SKM-1 treated with dmso at 0.1 percent for 144 hours (cell line): ENCODE results near the gene DLG5.
"Not testable (repeated sequence)": the region's sequence is repeated elsewhere in the genome, so short reads cannot be mapped to it uniquely, and the experiment has no call there.

Experiments used
- DNase-seq: peaks from one replicate; lab custom pipeline; 2025; ENCODE audit not compliant: unreplicated experiment; lab: John Stamatoyannopoulos, UW

Gene DLG5

DNA sequence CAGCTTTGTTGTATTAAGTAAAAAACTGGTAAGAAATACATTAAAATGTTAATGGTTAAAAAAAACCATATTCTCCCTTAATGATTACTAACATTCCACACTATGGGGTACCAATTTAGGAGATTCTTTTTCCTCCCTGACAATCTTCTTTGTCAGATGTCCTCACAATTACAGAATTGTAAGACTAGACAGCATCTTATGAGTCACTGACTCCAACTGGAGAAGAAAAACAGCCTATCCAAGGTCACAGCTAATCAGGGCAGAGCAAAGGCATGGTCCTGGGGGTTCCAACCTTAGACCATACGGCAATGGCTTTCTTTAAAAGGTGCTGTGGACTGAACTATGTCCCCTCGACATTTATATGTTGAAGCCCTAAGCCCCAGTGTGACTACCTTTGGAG, 127.6 kb downstream of the DLG5 start:
- DNase-seq: no peak

DNA sequence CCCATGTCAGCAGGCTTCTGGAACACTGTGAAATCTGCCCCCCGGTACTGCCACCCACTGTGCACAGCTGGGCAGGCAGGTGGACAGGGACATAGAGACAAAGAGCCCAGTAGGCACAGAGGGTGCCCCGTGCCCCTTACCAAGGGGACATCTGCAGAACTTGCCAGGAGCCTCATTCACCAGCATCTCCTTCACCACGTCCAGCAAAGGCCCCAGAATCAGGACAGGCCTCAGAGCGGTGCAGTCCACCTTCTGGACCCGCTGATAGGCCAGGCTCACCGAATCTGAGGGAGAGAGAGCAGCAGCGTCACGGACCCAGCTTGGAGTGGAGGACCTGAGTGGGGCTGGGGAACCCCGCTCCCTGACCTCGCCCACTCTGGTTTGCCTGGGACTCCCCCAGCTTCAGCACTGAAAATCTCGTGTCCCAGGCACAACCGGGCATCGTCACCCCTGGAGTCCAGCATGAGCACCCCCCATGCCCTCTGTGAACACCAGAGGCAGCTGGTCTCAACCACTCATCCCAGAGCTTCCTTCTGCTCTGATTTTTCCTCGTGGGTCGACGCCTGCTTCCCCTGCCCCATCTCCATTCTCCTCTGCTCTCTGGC, 130.1 kb downstream of the DLG5 start:
- no peak for DNase-seq

DNA sequence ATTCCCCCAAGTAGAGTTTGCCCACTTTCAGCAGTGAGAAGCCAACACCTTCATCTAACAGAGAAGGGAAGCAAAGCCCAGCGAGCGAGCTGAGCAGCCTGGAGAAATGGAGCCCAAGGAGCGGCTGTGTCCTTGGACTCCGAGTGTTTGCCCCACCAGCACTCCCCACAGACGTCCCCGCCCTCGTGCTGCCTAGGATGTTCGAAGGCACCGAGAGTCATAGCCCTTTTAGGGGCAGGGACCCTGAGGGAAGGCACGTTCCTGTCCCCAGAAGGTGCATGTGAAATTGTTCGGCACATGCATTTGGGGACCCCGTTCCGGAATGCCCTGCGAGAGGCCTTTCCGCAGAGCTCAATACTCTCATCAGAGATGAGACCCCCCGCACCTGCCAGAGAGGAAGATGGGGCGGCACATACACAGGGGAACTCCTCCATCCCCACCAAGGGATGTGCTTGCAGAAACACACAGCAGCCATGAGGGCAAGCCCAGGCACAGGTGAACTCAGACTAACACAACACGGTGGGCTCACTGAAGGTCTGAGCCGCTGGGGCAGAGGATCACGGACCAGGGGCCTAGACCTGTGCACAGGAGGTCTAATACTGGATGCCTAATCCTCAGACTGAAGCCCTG, 131.0 kb downstream of the DLG5 start:
- DNase-seq: no peak

DNA sequence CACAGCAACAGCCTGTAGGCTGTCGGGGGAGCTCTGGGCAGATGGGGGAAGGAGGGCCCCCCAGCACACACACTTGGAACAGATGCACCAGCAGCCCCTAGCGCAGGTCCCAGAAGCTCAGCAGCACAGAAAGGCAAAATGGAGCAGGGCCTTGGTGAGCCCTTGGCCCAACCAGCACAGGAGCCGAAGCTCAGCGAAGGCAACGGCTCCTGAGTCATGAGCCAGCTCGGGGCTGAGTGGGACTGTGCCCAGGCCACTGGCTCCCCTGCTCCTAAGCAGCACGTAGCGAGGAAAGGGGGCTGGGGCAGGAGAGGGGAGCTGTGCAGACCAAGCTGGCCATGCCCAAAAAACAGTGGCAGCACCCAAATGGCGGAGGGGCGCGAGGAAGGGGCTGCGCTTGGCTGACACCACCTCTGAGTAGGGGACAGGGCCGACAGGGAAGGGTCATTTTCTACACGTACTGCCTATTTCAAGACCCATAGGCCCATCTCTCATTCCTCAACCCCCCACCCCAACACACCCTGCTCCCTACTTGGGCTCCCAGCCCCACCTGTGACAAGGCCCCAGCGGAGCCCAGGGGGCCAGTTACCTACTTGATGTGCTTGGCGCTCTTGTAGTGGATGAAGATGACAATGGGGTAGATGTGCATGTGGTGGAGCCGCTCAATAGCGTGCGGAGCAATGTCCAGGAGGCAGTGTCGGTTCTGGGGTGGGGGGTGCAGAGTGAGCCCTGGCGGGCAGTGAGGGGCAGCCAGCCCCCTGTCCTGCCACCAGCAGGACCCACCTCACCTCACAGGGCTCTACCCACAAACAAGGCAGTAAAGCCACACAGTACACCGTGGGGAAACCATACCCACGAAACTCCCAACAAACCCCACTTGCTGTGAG, 132.1 kb downstream of the DLG5 start:
- DNase-seq: no peak

DNA sequence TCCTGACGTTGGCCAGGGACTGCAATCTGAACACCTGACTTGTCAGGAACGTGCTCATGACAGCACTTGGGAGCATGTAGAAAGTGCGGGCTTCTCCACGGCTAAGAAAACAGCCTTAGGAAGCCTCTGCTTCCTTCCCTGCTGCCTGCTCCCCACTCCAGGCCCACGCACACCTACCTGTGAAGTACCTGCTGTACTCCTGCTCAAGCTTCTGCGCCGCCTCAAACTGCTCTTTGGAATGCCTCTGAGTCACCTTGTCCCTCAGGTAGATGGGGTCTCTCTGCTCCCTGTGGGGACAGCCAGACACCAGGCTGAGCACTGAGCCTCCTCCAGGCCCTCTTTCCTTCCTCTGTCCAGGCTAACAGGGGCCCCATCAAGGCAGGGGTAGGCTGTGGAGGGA, 132.7 kb downstream of the DLG5 start:
- no peak for DNase-seq

DNA sequence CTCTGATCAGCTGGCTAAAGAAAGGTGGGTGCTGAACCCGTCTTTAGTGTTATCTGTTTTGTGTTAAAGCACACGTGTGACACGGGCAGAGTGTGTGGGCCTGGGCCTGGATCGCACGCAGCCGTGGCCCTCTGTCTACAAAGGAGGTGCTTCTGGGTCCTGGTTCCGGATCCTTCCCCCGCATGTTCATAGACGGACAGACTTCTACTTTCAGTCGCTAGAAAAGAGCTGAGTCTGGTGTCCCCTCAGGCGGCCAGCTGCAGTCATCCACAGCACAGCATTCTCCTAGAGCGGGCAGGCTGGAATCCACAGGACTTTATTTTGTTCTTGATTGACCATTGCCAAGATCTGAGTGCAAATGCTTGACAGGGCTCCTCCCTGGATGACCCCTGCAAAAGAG, 134.4 kb downstream of the DLG5 start:
- DNase-seq: no peak

DNA sequence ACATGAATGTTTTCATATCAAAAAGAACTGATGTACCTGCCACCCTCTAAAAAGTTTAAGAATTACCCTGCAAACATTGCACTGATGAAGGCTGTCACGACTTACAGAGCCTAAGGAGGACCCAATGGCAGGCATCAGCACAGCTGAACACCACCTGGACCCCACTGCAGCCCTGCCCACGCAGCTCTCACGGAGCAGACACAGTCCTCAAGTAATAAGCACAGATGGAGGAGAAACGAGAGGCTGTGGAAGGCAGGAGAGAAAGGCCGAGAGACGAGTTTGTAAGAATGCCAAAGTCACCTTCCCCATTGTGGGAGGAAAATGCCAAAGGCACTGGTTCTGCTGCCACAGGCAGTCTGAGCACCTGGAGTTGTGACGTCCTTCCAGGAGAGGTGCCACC, 135.0 kb downstream of the DLG5 start:
- DNase-seq: no peak

DNA sequence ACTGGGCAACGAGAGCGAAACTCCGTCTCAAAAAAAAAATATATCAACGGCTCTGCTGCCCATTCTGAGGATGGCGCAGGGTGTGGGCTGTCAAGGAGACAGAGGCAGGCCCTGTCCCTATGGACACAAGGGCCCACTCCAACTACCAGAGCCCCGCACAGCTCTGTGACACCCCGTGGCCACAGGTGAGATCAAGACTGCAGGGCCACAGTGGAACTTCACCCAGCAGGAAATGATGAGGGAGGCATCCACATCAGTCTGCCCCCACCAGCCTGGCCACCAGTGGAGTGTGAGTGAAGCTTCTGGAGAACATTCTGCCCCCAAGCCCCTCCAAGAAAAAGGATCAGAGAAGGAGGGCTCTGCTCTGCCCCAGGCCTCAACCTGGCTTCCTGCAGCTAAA, 136.7 kb downstream of the DLG5 start:
- DNase-seq: no peak

DNA sequence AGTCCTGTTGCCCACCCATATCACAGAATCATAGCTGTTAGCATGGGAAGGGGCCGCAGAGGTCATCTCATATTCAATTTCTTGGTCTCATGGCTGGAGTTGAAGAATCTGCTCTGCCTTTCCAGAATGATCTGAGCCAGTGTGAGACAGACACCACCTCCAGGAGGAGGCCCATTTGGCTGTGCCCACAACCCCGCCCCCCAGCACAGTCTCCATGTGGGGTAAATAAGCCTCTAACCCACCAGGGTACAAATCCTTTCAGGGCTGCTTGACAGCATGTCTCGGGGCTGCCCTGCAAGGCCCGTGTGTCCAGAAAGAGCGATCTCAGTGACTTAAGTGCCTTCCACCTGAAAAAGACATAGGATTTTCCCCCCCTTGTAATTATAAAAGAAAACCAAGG, 137.5 kb downstream of the DLG5 start:
- no peak for DNase-seq

DNA sequence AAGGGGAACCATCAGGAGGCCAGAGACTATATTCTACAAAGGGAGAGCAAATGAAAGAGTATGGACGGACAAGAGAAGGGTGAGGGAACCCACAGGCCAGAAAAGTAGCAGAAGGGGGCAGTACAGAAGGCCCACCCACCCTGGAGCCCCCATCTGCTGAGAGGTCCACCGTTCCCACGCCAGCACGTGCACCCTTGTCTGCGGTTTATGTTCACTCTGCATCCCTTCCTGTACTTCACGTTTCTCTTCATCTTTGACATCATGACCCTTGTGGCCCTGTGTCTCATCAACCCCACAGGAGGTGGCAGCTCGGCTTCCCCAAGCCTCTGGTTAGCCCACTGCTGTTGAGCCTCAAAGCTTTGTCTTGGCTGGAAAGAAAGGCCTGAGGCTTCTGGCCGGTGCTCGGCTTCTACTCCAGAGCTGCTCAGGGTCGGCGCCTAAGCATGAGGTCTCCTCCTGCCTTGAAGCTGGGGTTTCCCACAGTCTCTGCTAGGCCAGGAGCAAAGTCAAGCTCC, 138.0 kb downstream of the DLG5 start:
- DNase-seq: no peak

DNA sequence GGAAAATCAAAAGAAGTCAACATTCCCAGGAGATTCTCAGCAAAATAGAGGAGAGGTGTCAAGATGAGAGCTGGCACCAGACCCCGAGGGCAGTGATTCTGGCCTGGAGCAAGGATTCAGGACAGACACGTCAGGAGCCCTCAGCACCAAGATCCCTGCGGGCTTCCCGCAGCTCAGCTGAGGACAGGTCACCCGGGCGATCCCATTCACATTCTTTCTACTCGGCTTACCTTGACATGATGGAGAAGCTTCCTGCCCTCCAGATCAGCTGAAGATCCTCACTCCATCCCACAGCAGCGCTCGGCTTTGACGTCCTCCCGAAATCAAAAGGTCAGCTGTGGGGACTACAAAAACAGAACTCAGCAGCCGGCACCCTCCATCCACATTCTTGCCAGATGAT, 139.1 kb downstream of the DLG5 start:
- DNase-seq: no peak

DNA sequence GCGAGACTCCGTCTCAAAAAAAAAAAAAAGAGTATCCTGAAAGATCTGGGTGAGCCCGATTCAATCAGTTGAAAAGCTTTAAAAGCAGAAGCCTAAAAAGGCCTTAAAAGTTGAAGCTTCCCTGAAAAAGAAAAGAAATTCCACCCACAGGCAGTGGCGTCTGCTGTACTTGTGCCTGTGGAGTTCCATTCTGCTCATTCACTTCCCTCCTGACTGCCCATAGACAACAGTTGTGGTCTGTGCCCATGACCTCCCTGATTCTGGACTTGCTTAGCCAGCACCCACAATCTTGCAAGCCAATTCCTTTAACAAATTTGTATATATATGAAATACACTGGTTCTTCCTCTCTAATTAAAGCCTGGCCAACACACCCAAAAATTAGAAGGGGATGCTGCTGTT, 141.7 kb downstream of the DLG5 start:
- no peak for DNase-seq

DNA sequence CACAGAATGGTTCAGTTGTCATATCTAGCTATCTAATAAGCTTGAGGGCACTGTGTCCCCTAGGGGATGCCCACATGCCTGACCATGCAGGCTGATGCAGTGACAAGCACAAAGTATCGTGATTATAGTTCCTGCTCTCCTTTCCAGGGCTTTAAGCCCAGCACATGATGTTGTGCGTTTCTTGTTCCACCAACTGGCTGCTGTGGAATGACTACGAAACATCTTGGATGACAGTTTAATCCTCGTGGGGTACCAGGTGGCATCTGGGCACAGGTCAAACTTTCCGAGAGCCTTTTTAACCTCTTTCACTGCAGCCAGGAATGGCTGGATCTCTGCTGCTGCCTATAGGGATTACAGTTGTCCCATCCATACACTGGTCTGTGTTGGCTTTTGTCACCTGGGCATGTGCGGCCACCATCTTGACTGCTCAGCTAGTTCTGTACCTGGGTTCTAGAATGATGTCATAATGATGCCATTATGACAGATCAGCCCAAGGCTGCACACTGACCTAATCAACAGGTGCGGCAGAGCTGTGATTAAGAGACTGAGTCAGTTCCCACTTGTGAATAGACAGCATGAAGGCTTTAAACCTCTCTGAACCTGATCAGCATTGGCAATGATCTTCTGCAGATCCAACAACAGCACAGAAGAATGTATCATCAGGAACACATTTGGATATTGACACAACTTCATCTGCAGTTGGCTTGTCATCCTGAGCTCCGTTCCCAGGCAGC, 144.1 kb downstream of the DLG5 start:
- no peak for DNase-seq

DNA sequence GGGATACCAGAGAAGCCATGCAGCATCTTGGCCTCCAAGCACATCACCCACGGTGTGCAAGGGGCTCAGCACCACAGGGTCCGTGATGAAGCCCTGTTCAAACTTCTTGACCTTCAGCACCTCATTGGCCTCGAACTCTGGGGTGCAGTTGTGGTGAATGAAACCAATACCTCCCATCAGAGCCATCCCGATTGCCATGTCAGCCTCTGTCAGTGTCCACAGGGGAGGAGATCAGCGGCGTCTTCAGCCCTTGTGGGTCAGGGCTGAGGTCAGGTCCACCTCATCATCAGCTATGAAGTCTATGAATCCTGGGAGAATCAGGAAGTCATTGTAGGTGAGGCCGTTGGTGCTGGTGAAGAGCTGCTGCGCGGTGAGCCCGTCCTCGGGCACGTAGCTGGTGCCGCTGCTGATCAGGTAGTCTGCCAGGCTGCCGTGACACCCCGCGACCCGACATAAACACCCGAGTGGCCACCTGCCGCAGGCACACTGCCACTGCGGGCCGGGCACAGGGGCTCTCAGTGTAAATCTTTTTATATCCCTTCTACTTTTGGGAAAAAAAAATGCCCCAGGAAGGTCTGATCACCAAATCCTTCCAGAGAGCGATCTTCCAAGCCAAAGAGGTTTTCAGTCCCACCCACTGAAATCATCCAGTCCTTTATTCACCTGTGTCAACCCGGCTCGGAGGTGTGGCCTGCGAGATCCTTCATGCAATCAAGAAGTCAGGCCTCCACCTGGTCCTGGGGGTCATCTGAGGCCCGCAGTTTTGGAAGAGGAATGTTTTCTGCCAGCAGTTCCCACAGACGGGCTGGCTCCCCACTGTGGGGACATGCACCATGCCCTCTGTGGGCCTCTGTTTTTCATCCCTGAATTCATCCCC, 144.9 kb downstream of the DLG5 start:
- DNase-seq: no peak

DNA sequence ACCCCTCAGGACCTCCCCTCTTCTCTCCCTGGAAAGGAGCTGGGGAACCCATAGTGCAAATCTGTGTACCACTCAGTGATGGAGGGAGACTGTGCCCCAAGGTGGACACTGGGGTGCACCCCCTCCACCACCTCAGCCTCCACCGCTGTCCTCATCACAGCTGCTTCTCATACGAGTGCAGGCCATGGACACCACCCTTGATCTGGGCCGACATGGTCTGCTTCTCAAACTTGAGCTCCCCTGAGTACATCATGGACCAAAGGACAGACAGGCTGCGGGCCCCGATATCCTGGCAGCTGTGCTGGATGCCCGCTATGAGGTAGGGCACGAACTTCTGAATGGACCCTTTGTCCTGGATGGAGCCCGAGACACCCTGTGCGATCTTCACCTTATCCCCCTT, 146.4 kb downstream of the DLG5 start:
- no peak for DNase-seq

DNA sequence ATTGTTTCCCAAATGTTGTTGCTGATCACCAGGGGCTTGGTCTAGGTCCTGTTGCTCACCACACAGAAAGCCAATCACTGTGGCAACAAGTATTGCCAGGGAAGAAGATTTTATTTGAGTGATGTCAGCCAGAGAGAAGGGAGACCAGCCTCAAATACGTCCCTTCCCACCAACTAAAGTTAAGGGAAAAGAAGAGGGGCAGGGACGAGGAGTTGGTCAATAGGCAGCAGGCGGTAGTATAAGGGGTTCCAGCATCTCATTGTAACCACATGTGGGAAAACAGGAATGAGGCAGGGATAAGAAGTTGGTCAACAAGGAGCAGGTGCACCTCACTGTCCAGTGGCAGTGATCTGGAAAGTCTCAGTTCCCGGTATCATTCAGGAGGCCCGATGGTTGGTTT, 150.1 kb downstream of the DLG5 start:
- no peak for DNase-seq

DNA sequence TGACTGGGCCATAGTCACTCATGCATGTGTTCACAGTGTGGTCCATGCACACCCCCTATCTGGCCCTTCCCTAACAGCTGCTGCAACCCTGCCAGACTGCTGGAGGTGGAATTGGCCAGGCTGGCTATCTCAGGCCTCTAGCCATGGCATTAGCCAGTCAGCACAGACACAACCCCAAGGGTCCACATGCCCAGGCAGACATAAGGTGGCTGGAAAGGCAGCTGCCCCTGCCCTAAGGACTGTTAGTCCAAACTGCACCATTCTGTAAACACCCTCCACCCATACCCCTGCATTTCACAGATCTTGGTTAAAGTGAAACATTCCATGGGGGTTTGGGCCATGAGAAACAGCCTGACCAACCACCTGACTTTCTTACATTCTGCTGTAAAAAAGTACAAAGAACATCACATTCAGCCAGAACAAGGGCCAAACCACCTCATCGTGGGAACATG, 151.6 kb downstream of the DLG5 start:
- DNase-seq: no peak

DNA sequence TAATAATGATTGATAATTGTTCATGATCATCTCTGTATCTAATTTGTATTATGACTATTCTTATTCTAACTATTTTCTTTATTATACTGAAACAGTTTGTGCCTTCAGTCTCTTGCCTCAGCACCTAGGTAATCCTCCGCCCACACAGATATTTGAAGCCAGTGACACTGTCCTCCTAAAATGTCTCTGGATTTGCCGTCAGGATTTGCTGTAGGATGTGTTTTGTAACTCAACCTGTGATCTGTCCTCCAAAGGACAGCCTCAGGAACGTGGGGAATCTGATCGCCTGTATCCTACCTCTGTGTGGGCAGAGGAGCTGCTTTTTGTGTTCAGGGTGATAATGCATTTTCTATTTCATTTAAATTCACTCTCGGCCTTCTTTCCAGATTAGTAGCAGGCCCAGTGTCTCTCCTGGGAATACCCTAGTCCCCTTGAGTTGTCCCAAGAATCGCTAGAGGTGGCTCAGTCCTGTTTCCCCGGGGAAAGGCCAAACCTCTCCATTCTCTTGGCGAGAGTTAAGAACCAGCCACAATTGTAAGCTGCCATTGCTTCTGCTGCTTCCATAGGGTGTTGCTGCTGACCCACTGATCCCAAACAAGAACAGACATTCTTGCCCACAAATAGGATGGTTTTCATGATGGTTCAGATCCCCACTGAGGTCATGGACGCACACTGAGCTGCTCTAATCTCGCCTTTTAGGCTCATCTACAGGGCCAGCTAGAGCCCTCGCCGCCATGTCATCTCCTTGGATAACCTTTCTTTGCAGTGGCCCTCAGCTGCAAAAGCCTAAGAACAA, 152.7 kb downstream of the DLG5 start:
- no peak for DNase-seq

DNA sequence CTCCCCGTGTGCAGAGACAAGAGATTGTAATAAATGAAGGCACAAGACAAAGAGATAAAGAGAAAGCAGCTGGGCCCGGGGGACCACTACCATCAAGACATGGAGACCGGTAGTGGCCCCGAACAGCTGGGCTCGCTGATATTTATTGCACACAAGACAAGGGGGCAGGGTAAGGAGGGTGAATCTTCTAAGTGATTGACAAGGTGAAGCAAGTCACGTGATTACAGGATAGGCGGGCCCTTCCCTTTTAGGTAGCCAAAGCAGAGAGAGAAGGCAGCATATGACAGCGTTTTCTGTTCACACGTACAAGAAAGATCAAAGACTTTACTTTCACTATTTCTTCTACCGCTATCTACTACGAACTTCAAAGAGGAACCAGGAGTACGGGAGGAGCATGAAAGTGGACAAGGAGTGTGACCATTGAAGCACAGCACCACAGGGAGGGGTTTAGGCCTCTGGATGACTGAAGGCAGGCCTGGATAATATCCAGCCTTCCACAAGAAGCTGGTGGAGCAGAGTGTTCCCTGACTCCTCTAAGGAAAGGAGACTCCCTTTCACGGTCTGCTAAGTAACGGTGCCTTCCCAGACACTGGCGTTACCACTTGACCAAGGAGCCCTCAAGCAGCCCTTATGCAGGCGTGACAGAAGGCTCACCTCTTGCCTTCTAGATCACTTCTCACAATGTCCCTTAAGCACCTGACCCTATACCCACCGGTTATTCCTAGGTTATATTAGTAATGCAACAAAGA, 153.5 kb downstream of the DLG5 start:
- DNase-seq: not testable (repeated sequence)
